HepG2 (cell line): ENCODE results near the gene MYO19. TPM values are rescaled to one million over a fixed set of nuclear protein-coding genes. Genes with fewer than 3 reads are reported as not detected.
A peak's percentile ranks its signal among the peaks of the same experiment; 100 is the strongest.

Source experiments
- ATAC-seq: fragments of 200-7000 bp; cut with Tn5 transposase; 3 replicates; pipeline ENCODE4 v1.9.1; 2020; ENCODE audit warnings: mild to moderate bottlenecking, moderate library complexity
- BruUV-seq: library from RNA; stranded (reverse); fragments of 400-500 nt; replicated peaks from 2 replicates; lab custom pipeline; 2021; lab: Mats Ljungman, UMichigan
- CTCF ChIA-PET: fragments of 300-600 bp; formaldehyde crosslinking; extraction: SDS; loops from one replicate; lab custom pipeline; 2021; ENCODE audit warnings: low total read pairs, inconsistent platforms, low intra/inter-chr PET ratio; lab: Yijun Ruan, JAX
- POLR2A ChIA-PET: fragments of 350-600 bp; sonication (Branson Sonifier 250); formaldehyde crosslinking; loops from one replicate; lab custom pipeline; 2020; ENCODE audit warnings: antibody characterized with exemption, inconsistent platforms; lab: Yijun Ruan, JAX
- DNase-seq: peaks from one replicate; pipeline ENCODE4 v3.0.0-alpha.2; 2015; ENCODE audit warnings: low spot score
- FAIRE-seq: peaks from 3 replicates; lab custom pipeline; 2011; peaks lifted over from hg19 to GRCh38; lab: Jason Lieb, UNC
- H2AFZ ChIP-seq: one replicate; pipeline ENCODE4 v1.6.1; 2011; ENCODE audit warnings: low read length, inconsistent platforms
- H3K27ac ChIP-seq: fragments of 300-600 bp; 3 replicates; pipeline ENCODE4 v1.8.0; 2011; ENCODE audit warnings: mixed run types, mild to moderate bottlenecking, mixed read lengths, low read length, inconsistent platforms; ENCODE audit not compliant: insufficient read depth; ENCODE audit errors: extremely low read length
- H3K27me3 ChIP-seq, 2 experiments: fragments of 200-600 bp in 1 of 2; 2 replicates in 1 of 2; 3 replicates in 1 of 2; pipeline versions ENCODE4 v1.6.0 to v1.8.0; 2011; ENCODE audit warnings: low read length in 2 of 2, mild to moderate bottlenecking in 2 of 2, moderate library complexity in 2 of 2, inconsistent platforms in 1 of 2; ENCODE audit not compliant: insufficient read depth in 2 of 2, control insufficient read depth in 1 of 2
- H3K36me3 ChIP-seq, 2 experiments: fragments of 200-600 bp in 1 of 2; replicated peaks in 1 of 2; 2 replicates in 1 of 2; 3 replicates in 1 of 2; pipeline versions ENCODE4 v1.5.1 to v1.8.0; 2011; ENCODE audit warnings: low read length in 2 of 2, inconsistent platforms in 1 of 2; ENCODE audit not compliant: insufficient read depth in 2 of 2, control insufficient read depth in 1 of 2
- H3K4me1 ChIP-seq: 2 replicates; pipeline ENCODE4 v1.5.1; 2012; ENCODE audit warnings: low read length, inconsistent platforms; ENCODE audit not compliant: insufficient read depth
- H3K4me2 ChIP-seq: 2 replicates; pipeline ENCODE4 v1.6.0; 2011; ENCODE audit warnings: low read depth, low read length, inconsistent platforms
- H3K4me3 ChIP-seq, 3 experiments: fragments of 200-600 bp in 1 of 3; sonication (generic), shearing (Covaris generic) in 1 of 3; replicated peaks in 1 of 3; 2 replicates each; pipeline ENCODE4 v1.5.1; 2011 to 2016; ENCODE audit warnings: low read length in 3 of 3, inconsistent platforms in 2 of 3, low read depth in 2 of 3, mild to moderate bottlenecking in 2 of 3, control low read depth in 1 of 3, mixed read lengths in 1 of 3; ENCODE audit not compliant: insufficient read depth in 1 of 3
- H3K79me2 ChIP-seq: one replicate; pipeline ENCODE4 v1.6.1; 2011; ENCODE audit warnings: low read length, inconsistent platforms; ENCODE audit not compliant: insufficient read depth
- H3K9ac ChIP-seq: 2 replicates; pipeline ENCODE4 v1.6.0; 2011; ENCODE audit warnings: mild to moderate bottlenecking, low read depth, low read length, inconsistent platforms; ENCODE audit not compliant: insufficient read depth
- H3K9me3 ChIP-seq: 2 replicates; pipeline ENCODE4 v1.5.1; 2012; ENCODE audit warnings: mild to moderate bottlenecking, low read length
- H4K20me1 ChIP-seq: 2 replicates; pipeline ENCODE4 v1.6.0; 2011; ENCODE audit warnings: inconsistent platforms, mild to moderate bottlenecking, low read length, moderate library complexity; ENCODE audit not compliant: insufficient read depth
- CREB3 ChIP-seq: sonication (generic); formaldehyde crosslinking; IDR thresholded peaks from 2 replicates; pipeline ENCODE4 v1.5.0; 2020; ENCODE audit warnings: missing genetic modification reagents
- E2F1 ChIP-seq: sonication (generic); formaldehyde crosslinking; IDR thresholded peaks from 2 replicates; pipeline ENCODE4 v1.5.0; 2020; ENCODE audit warnings: missing genetic modification reagents
- HMGXB4 ChIP-seq, 2 experiments: sonication (generic) in 1 of 2; formaldehyde crosslinking in 1 of 2; IDR thresholded peaks; 2 replicates each; pipeline versions ENCODE4 v1.4.0 to v1.6.1; 2018 to 2020; ENCODE audit warnings: missing genetic modification reagents in 2 of 2, borderline replicate concordance in 1 of 2, low read depth in 1 of 2, mild to moderate bottlenecking in 1 of 2, missing biosample characterization in 1 of 2
- NR2C2 ChIP-seq: sonication (generic); formaldehyde crosslinking; IDR thresholded peaks from 2 replicates; pipeline ENCODE4 v1.4.0; 2020; ENCODE audit warnings: missing genetic modification reagents, mild to moderate bottlenecking, moderate library complexity, borderline replicate concordance
- SNAPC2 ChIP-seq: sonication (generic); formaldehyde crosslinking; IDR thresholded peaks from 2 replicates; pipeline ENCODE4 v1.8.1; 2022; ENCODE audit warnings: mild to moderate bottlenecking, missing genetic modification reagents
- ZZZ3 ChIP-seq: sonication (generic); formaldehyde crosslinking; IDR thresholded peaks from 2 replicates; pipeline ENCODE4 v1.4.0; 2020; ENCODE audit warnings: missing genetic modification reagents, mild to moderate bottlenecking, borderline replicate concordance
- WGBS: methylation state at CpG from one replicate; pipeline ENCODE4 v1.1.6; 2017; ENCODE audit warnings: low lambda C conversion rate; 5-methylcytosine and 5-hydroxymethylcytosine counted together
- in situ Hi-C: cut with HindIII; loops from 2 replicates; pipeline ENCODE4 v1.10.0; 2017; ENCODE audit warnings: low pct_unique_long_range_greater_than_20kb; ENCODE audit not compliant: extremely low pct_ligation_motif_present
- intact Hi-C: fragments of 100-400 bp; cut with micrococcal nuclease; formaldehyde crosslinking; loops from one replicate; pipeline ENCODE4 v1.10.0; 2022; ENCODE audit not compliant: unreplicated experiment
- polyA plus RNA-seq, 8 experiments: library from polyadenylated mRNA; depleted of rRNA in 3 of 8; stranded (reverse) in 7 of 8; unstranded in 1 of 8; fragments of >200 nt; fragmentation: Illumina TruSeq in 4 of 8; extraction: Trizol in 4 of 8; gene quantifications; 2 replicates each; pipeline versions ENCODE4 v1.2.1 to v1.2.3, GENCODE V29; 2011 to 2016; ENCODE audit warnings: low read depth in 4 of 8, missing spikeins in 1 of 8, mixed read lengths in 1 of 8; ENCODE audit not compliant: insufficient read depth in 1 of 8
- total RNA-seq, 5 experiments: library from RNA; depleted of rRNA; stranded (reverse); fragments of >200 nt; fragmentation: Illumina TruSeq; extraction: Trizol; gene quantifications; 2 replicates each; pipeline ENCODE4 v1.2.3, GENCODE V29; 2016; ENCODE audit warnings: low read depth in 1 of 5

MYO19 gene
- total and polyA plus RNA-seq, 2 of the 13 experiments (the other 11 are each of a cell fraction or from before 2014, with no cell fraction given), result 75.7 to 82.3 TPM

- Histone ChIP-seq H3K9ac (0 out of 2 replicates have a peak overlapping the region, but pooled peaks have one; percentile 90), H4K20me1 (no peaks in the 10 kb centered on the region), H3K4me1 (peaks cover 41% of the 10 kb centered on the region), H3K27ac (no peak overlapping the region), H3K79me2 (peaks cover 36% of the 10 kb centered on the region)
- POLR2A ChIA-PET, result interaction anchor here (0.7 to 1.4 kb wide), 6 partner anchors 9 to 677 kb away, joined by 3 to 8 read pairs (median 4); partner anchors contain the start of genes GGNBP2, PIGW and TAF15
- in situ Hi-C loops, result loop anchor here (25.0 kb wide), 1 partner anchor 524 kb away; no protein-coding TSS in a partner anchor
- FAIRE-seq, result no peak
- TF ChIP-seq ZZZ3 (CRISPR knock-in tag) (no peak), CREB3 (CRISPR knock-in tag) (0 out of 2 replicates have a peak, but pooled peaks have one; percentile 1), SNAPC2 (no peak), E2F1 (CRISPR knock-in tag) (no peak), NR2C2 (CRISPR knock-in tag) (no peak), HMGXB4 (CRISPR knock-in tag; IDR thresholded peaks at IDR 0.05; ENCODE audit: borderline replicate concordance in 1 of 2, low read depth in 1 of 2) (no peak)
- TF ChIP-seq, all 625 proteins: peak for 1
- DNase-seq (no peak), ATAC-seq (no peak)
- Histone ChIP-seq H3K9me3 (no peaks in the 10 kb centered on the region), H2AFZ (peak overlapping the region; percentile 89), H3K36me3 (peaks cover 0 to 3% of the 10 kb centered on the region in 2 experiments; a peak in 2 of 5 replicates), H3K27me3 (peaks cover 0 to 9% of the 10 kb centered on the region in 2 experiments; a peak in 1 of 5 replicates), H3K4me2 (peak overlapping the region; percentile 81), H3K4me3 (peak overlapping the region; percentile 83 to 100 (median 95); a peak in 5 of 6 replicates)
- BruUV-seq, result no TSS peak
- intact Hi-C loops, result loop anchor here (5.0 kb wide), 1 partner anchor 56 kb away; the partner anchor contains the start of gene GGNBP2
- CTCF ChIA-PET, result no interaction called here
- 32% methylated on average over 6 of the region's 10 CpGs for WGBS
Observed at GRCh38 chr17:36485805-36486203, 48.9 kb downstream of the MYO19 start.
